ENCODE results near the gene PSME4. TPM values are rescaled to one million over a fixed set of nuclear protein-coding genes. Genes with fewer than 3 reads are reported as not detected.

The PSME4 gene
- total RNA-seq, 2 experiments from 2014 or later = 51.7 to 54.4 TPM

DNA sequence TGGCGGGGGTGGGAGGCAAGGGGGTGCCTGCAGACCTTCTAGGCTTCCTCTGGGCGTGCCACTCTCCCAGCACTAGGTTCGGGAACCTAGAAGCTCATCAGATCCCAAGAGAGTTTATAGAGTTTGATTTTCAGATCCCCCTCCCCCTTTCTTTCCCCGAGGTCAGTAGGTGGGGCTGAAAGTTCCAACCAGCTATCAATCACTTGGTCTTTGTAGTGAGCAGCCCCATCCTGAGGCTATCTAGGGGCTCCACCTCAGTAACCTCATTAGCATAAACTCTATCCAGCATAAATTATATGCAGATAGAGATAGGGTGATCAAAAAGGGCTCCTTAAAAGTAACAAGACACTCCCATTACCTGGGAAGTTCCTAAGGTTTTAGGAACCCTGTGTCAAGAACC lies 151.2 kb downstream of the PSME4 start:
- Mint-ChIP-seq H3K27ac (no peak overlapping the region), H3K4me1 (ENCODE audit: low read depth) (no peaks in the 10 kb centered on the region), H3K4me3 (no peak overlapping the region), H3K9me3 (no peaks in the 10 kb centered on the region), H3K27me3 (no peaks in the 10 kb centered on the region), H3K36me3 (ENCODE audit: low read depth) (peaks cover 10% of the 10 kb centered on the region)
- no peak for TF ChIP-seq CTCF (IDR thresholded peaks at IDR 0.05)
- ATAC-seq (no peak), DNase-seq (no peak)
- POLR2A ChIA-PET = interaction anchor here (1.7 kb wide), 1 partner anchor 10 kb away, joined by 4 read pairs; no protein-coding TSS in a partner anchor
- CTCF ChIA-PET = interaction anchor here (0.5 to 0.7 kb wide), 2 partner anchors 22 to 81 kb away, joined by 3 to 4 read pairs; no protein-coding TSS in a partner anchor
- intact Hi-C loops (cut with micrococcal nuclease) = no loop called here

DNA sequence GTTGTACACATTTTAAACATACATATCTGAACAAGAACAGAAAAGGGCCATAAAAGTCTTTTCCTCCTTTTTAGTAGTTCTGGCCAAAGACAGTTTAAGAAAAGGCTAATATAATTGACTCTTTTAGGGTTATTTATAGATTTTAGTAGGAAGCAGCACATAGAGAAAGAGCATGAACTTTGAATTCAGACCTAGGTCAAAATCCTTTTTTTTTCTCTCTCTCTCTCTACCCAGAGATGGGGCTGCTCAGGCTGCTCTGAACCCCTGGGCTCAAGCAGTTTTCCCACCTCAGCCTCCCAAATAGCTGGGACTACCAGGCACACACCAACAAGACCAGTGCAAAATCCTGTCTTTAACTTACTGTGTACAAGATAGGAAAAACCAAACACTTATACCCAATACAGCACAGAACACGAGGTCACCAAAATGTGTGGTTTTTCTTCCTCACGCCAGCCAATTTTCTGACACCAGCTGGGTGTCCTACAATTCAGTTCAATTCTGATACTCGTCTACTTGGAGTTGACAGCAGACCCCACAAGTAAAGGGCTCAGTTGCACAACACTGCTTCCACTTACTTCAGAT lies 151.8 kb downstream of the PSME4 start:
- H3K27me3 Mint-ChIP-seq = no peaks in the 10 kb centered on the region
- peaks cover 10% of the 10 kb centered on the region for H3K36me3 Mint-ChIP-seq (ENCODE audit: low read depth)
- no peaks in the 10 kb centered on the region for H3K4me1 Mint-ChIP-seq (ENCODE audit: low read depth)
- DNase-seq (no peak), ATAC-seq (no peak)
- POLR2A ChIA-PET = interaction anchor here (1.7 kb wide), 1 partner anchor 11 kb away, joined by 4 read pairs; no protein-coding TSS in a partner anchor
- H3K4me3 Mint-ChIP-seq = no peak overlapping the region
- H3K27ac Mint-ChIP-seq = no peak overlapping the region
- CTCF ChIA-PET = interaction anchor here (0.5 to 0.7 kb wide), 2 partner anchors 21 to 80 kb away, joined by 3 to 4 read pairs; no protein-coding TSS in a partner anchor
- TF ChIP-seq CTCF (IDR thresholded peaks at IDR 0.05) = no peak
- H3K9me3 Mint-ChIP-seq = no peaks in the 10 kb centered on the region
- intact Hi-C loops (cut with micrococcal nuclease) = no loop called here

Small RNAs within 50 kb of the gene (microRNA-seq; reads per million reads assigned to microRNA genes)
- gene MIR3682 (ENCODE audit: borderline microRNAs expressed, borderline replicate concordance) = not detected

Other genes starting within 250 kb of the PSME4 start
- gene CHAC2, start 203.2 kb downstream of the PSME4 start, total RNA-seq = 10 to 100 TPM; 19.8 to 20.4 TPM
- gene ASB3, start 184.0 kb downstream of the PSME4 start, total RNA-seq = 10 to 100 TPM; 22.9 to 25.3 TPM
- gene ERLEC1, start 183.9 kb downstream of the PSME4 start, total RNA-seq = 10 to 100 TPM; 15.6 to 19.2 TPM
- 1 to 10 TPM in 1 of 2 experiments, under 1 TPM in 1; 0.88 to 1.2 TPM for gene GPR75, start 111.0 kb downstream of the PSME4 start, total RNA-seq
- 1 to 10 TPM; 5.8 to 6.0 TPM for gene ACYP2, start 144.6 kb upstream of the PSME4 start, total RNA-seq